Common myeloid progenitor, CD34-positive (primary cell): ENCODE measurements around the gene PLAAT4.

Experiments
- CTCF ChIA-PET: fragments of 350-600 bp; sonication (Branson Sonifier 250); formaldehyde crosslinking; loops from one replicate; lab custom pipeline; 2021; ENCODE audit warnings: antibody characterized with exemption; lab: Charles Lee
- POLR2A ChIA-PET: fragments of 350-600 bp; sonication (Branson Sonifier 250); formaldehyde crosslinking; loops from one replicate; lab custom pipeline; 2021; ENCODE audit warnings: antibody characterized with exemption; lab: Charles Lee
- DNase-seq, 3 donors: peaks; one replicate each; pipeline versions ENCODE4 v3.0.0 to v3.0.0-alpha.2; 2013
- H3K27ac ChIP-seq, 2 experiments: 1 replicate in 1 of 2; 2 replicates in 1 of 2; pipeline ENCODE4 v1.7.0; 2013; ENCODE audit warnings: inconsistent platforms in 2 of 2, low read length in 2 of 2, mild to moderate bottlenecking in 2 of 2, low read depth in 1 of 2, moderate library complexity in 1 of 2; ENCODE audit not compliant: severe bottlenecking in 2 of 2, insufficient read depth in 1 of 2, poor library complexity in 1 of 2
- H3K27me3 ChIP-seq, 5 experiments: replicated peaks in 2 of 5; 1 replicate in 3 of 5; 2 replicates in 2 of 5; pipeline versions ENCODE4 v1.6.1 to v1.7.0; 2013; ENCODE audit warnings: low read length in 4 of 5, mild to moderate bottlenecking in 2 of 5, moderate library complexity in 2 of 5, inconsistent platforms in 1 of 5; ENCODE audit not compliant: insufficient read depth in 5 of 5, control insufficient read depth in 4 of 5
- H3K36me3 ChIP-seq, 4 experiments: 1 replicate in 2 of 4; 2 replicates in 2 of 4; pipeline versions ENCODE4 v1.6.1 to v1.7.0; 2013; ENCODE audit warnings: low read length in 3 of 4, control low read depth in 1 of 4, mild to moderate bottlenecking in 1 of 4; ENCODE audit not compliant: control insufficient read depth in 4 of 4, insufficient read depth in 4 of 4
- H3K4me1 ChIP-seq, 4 experiments: 1 replicate in 3 of 4; 2 replicates in 1 of 4; pipeline versions ENCODE4 v1.6.1 to v1.7.1; 2013; ENCODE audit warnings: low read length in 3 of 4, mild to moderate bottlenecking in 3 of 4, control low read depth in 1 of 4, inconsistent platforms in 1 of 4, moderate library complexity in 1 of 4; ENCODE audit not compliant: control insufficient read depth in 4 of 4, insufficient read depth in 4 of 4; ENCODE audit errors: control extremely low read depth in 1 of 4
- H3K4me3 ChIP-seq, 7 experiments: 1 replicate in 4 of 7; 2 replicates in 3 of 7; pipeline versions ENCODE4 v1.5.1 to v1.7.0; 2013; ENCODE audit warnings: mild to moderate bottlenecking in 7 of 7, low read length in 6 of 7, moderate library complexity in 6 of 7, inconsistent platforms in 2 of 7, low read depth in 2 of 7, control low read depth in 1 of 7; ENCODE audit not compliant: insufficient read depth in 4 of 7, control insufficient read depth in 1 of 7; ENCODE audit errors: extremely low read depth in 1 of 7
- H3K9me3 ChIP-seq, 5 experiments: 1 replicate in 4 of 5; 2 replicates in 1 of 5; pipeline versions ENCODE4 v1.6.1 to v1.7.1; 2013; ENCODE audit warnings: low read length in 4 of 5, mild to moderate bottlenecking in 2 of 5, inconsistent platforms in 1 of 5, low read depth in 1 of 5, moderate library complexity in 1 of 5; ENCODE audit not compliant: control insufficient read depth in 4 of 5, insufficient read depth in 2 of 5; ENCODE audit errors: control extremely low read depth in 1 of 5
- WGBS: methylation state at CpG from one replicate; pipeline ENCODE4 v1.1.5; 2013; ENCODE audit not compliant: insufficient coverage; 5-methylcytosine and 5-hydroxymethylcytosine counted together

PLAAT4 gene

GRCh38 chr11:63504054-63504453 lies 32.6 kb upstream of the PLAAT4 start:
- peaks cover 17 to 56% (median 48%) of the 10 kb centered on the region in 4 experiments for H3K4me1 ChIP-seq
- ChIA-PET POLR2A (no interaction called here), CTCF (interaction anchor here (1.1 to 12.9 kb wide), 5 partner anchors 15 to 80 kb away, joined by 3 to 140 read pairs (median 5); partner anchors contain the start of genes PLAAT4 and PLAAT5)
- no peak for DNase-seq
- H3K9me3 ChIP-seq = peaks cover 0 to 15% (median 9%) of the 10 kb centered on the region in 5 experiments
- peaks cover 0 to 3% (median 0%) of the 10 kb centered on the region in 5 experiments for H3K27me3 ChIP-seq
- H3K36me3 ChIP-seq = no peaks in the 10 kb centered on the region
- H3K4me3 ChIP-seq = no peak overlapping the region
- 83% methylated on average over 1 of the region's 1 CpG for WGBS
- H3K27ac ChIP-seq = no peak overlapping the region

- peaks cover 0 to 3% (median 0%) of the 10 kb centered on the region in 5 experiments for H3K27me3 ChIP-seq
- H3K27ac ChIP-seq = no peak overlapping the region
- no peaks in the 10 kb centered on the region for H3K36me3 ChIP-seq
- no peak overlapping the region for H3K4me3 ChIP-seq
- POLR2A ChIA-PET = interaction anchor here (0.8 to 1.1 kb wide), 2 partner anchors 14 to 31 kb away, joined by 3 to 6 read pairs; partner anchors contain the start of genes PLAAT4 and PLAAT5
- CTCF ChIA-PET = interaction anchor here (0.6 to 12.9 kb wide), 7 partner anchors 11 to 47 kb away, joined by 3 to 140 read pairs (median 5); partner anchors contain the start of genes PLAAT4 and PLAAT5
- WGBS = 31% methylated on average over 3 of the region's 4 CpGs
- DNase-seq = no peak
- H3K9me3 ChIP-seq = peaks cover 0 to 7% (median 6%) of the 10 kb centered on the region in 5 experiments
- H3K4me1 ChIP-seq = peaks cover 17 to 57% (median 48%) of the 10 kb centered on the region in 4 experiments
Measured at GRCh38 chr11:63504933-63505586, 31.5 kb upstream of the PLAAT4 start.

- 2% methylated on average over 11 of the region's 15 CpGs for WGBS
- peaks cover 0 to 3% (median 0%) of the 10 kb centered on the region in 5 experiments for H3K27me3 ChIP-seq
- no peak within 1 kb of the TSS for H3K27ac ChIP-seq
- ChIA-PET POLR2A (interaction anchor here (0.8 to 1.1 kb wide), 3 partner anchors 15 to 30 kb away, joined by 3 to 6 read pairs (median 5); partner anchors contain the start of genes PLAAT4 and PLAAT5), CTCF (interaction anchor here (0.6 to 12.9 kb wide), 7 partner anchors 10 to 90 kb away, joined by 3 to 140 read pairs (median 3); partner anchors contain the start of genes PLAAT2, PLAAT4 and PLAAT5)
- peak; percentile 94 to 98 (median 98) for DNase-seq
- peak within 1 kb of the TSS in 5 of 7 experiments; percentile 15 to 57 (median 43) for H3K4me3 ChIP-seq
- peaks cover 19 to 65% (median 55%) of the 10 kb centered on the region in 4 experiments for H3K4me1 ChIP-seq
- H3K9me3 ChIP-seq = no peaks in the 10 kb centered on the region
- no peaks in the 10 kb centered on the region for H3K36me3 ChIP-seq
Measured at GRCh38 chr11:63505857-63506528, 30.6 kb upstream of the PLAAT4 start, which contains the start of gene LGALS12. LGALS12 (plus strand) TSS chr11:63506084; CDS start chr11:63506459, 375 bp downstream.

- Histone ChIP-seq H3K4me1 (peaks cover 19 to 72% (median 62%) of the 10 kb centered on the region in 4 experiments), H3K27ac (no peak overlapping the region), H3K4me3 (peak overlapping the region in 1 of 7 experiments; percentile 30), H3K27me3 (peaks cover 0 to 3% (median 0%) of the 10 kb centered on the region in 5 experiments), H3K36me3 (no peaks in the 10 kb centered on the region), H3K9me3 (no peaks in the 10 kb centered on the region)
- no peak for DNase-seq
- ChIA-PET POLR2A (no interaction called here), CTCF (interaction anchor here (1.1 to 12.9 kb wide), 9 partner anchors 13 to 129 kb away, joined by 3 to 140 read pairs (median 5); partner anchors contain the start of genes PLAAT4 and PLAAT5)
- 100% methylated on average over 2 of the region's 2 CpGs for WGBS
Measured at GRCh38 chr11:63506876-63507275, 29.7 kb upstream of the PLAAT4 start.

- Histone ChIP-seq H3K36me3 (no peaks in the 10 kb centered on the region), H3K9me3 (no peaks in the 10 kb centered on the region), H3K27ac (no peak overlapping the region), H3K4me1 (peaks cover 16 to 67% (median 59%) of the 10 kb centered on the region in 4 experiments), H3K4me3 (peak overlapping the region in 1 of 7 experiments; percentile 13), H3K27me3 (peaks cover 0 to 3% (median 0%) of the 10 kb centered on the region in 5 experiments)
- CTCF ChIA-PET = interaction anchor here (0.6 to 12.9 kb wide), 12 partner anchors 12 to 188 kb away, joined by 3 to 140 read pairs (median 4); partner anchors contain the start of genes PLAAT2, PLAAT4 and PLAAT5
- no peak for DNase-seq
- POLR2A ChIA-PET = interaction anchor here (0.6 to 1.0 kb wide), 2 partner anchors 59 to 231 kb away, joined by 3 read pairs; no protein-coding TSS in a partner anchor
- 71% methylated on average over 1 of the region's 2 CpGs for WGBS
Measured at GRCh38 chr11:63507511-63507910, 29.1 kb upstream of the PLAAT4 start.

- no peaks in the 10 kb centered on the region for H3K9me3 ChIP-seq
- no peaks in the 10 kb centered on the region for H3K36me3 ChIP-seq
- ChIA-PET CTCF (interaction anchor here (0.7 to 12.9 kb wide), 13 partner anchors 11 to 130 kb away, joined by 3 to 140 read pairs (median 4); partner anchors contain the start of genes PLAAT2, PLAAT4 and PLAAT5), POLR2A (interaction anchor here (0.5 to 1.0 kb wide), 3 partner anchors 59 to 679 kb away, joined by 3 read pairs; no protein-coding TSS in a partner anchor)
- peaks cover 0 to 3% (median 0%) of the 10 kb centered on the region in 5 experiments for H3K27me3 ChIP-seq
- WGBS = 64% methylated on average over 2 of the region's 3 CpGs
- peaks cover 15 to 64% (median 56%) of the 10 kb centered on the region in 4 experiments for H3K4me1 ChIP-seq
- peak; percentile 60 to 64 (median 63) for DNase-seq
- no peak overlapping the region for H3K4me3 ChIP-seq
- H3K27ac ChIP-seq = no peak overlapping the region
Measured at GRCh38 chr11:63508009-63508408, 28.6 kb upstream of the PLAAT4 start.
